Activated T-cell treated with anti-CD3 and anti-CD28 coated beads, Interleukin-2, amount 50 U/mL, for 72 hours (primary cell): Measurements from ENCODE around the gene DCST1. TPM values are rescaled to one million over a fixed set of nuclear protein-coding genes. Genes with fewer than 3 reads are reported as not detected.

Experiments used
- total RNA-seq, 2 donors: library from RNA; stranded (reverse); gene quantifications; one replicate each; pipeline ENCODE4 v1.2.3, GENCODE V29; 2022

The DCST1 gene
- total RNA-seq, 2 donors from 2014 or later = 0.10 TPM; not detected in 1

Other genes with a start within 250 kb of the DCST1 start
- gene KCNN3, start 163.5 kb upstream of the DCST1 start, total RNA-seq = under 1 TPM; 0.10 to 0.42 TPM
- gene PMVK, start 97.1 kb upstream of the DCST1 start, total RNA-seq = 10 to 100 TPM; 32.4 to 34.6 TPM
- gene PBXIP1, start 77.7 kb upstream of the DCST1 start, total RNA-seq = 10 to 100 TPM; 28.0 to 48.0 TPM
- 10 to 100 TPM; 43.6 to 45.3 TPM for gene PYGO2, start 72.0 kb upstream of the DCST1 start, total RNA-seq
- 10 to 100 TPM; 55.8 to 58.6 TPM for gene SHC1, start 63.1 kb upstream of the DCST1 start, total RNA-seq
- 100 to 1,000 TPM; 251 to 304 TPM for gene CKS1B, start 59.1 kb upstream of the DCST1 start, total RNA-seq
- gene FLAD1, start 50.5 kb upstream of the DCST1 start, total RNA-seq = 10 to 100 TPM; 45.5 to 55.1 TPM
- gene LENEP, start 40.2 kb upstream of the DCST1 start, total RNA-seq = 1 to 10 TPM in 1 of 2 donors, under 1 TPM in 1; 0.65 to 2.3 TPM
- gene ZBTB7B, start 31.0 kb upstream of the DCST1 start, total RNA-seq = 100 to 1,000 TPM; 129 to 141 TPM
- gene DCST2, start within 50 bp of the DCST1 start, total RNA-seq = 1 to 10 TPM; 1.1 to 1.4 TPM
- 10 to 100 TPM; 40.8 to 42.1 TPM for gene ADAM15, start 17.5 kb downstream of the DCST1 start, total RNA-seq
- gene EFNA4, start 29.9 kb downstream of the DCST1 start, total RNA-seq = 1 to 10 TPM; 3.4 to 4.0 TPM
- gene EFNA3, start 45.0 kb downstream of the DCST1 start, total RNA-seq = 1 to 10 TPM; 4.1 to 4.7 TPM
- 1 to 10 TPM in 1 of 2 donors, under 1 TPM in 1; 1.00 to 1.4 TPM for gene EFNA1, start 94.1 kb downstream of the DCST1 start, total RNA-seq
- 10 to 100 TPM; 65.0 to 66.3 TPM for gene SLC50A1, start 102.0 kb downstream of the DCST1 start, total RNA-seq
- gene DPM3, start 106.7 kb downstream of the DCST1 start, total RNA-seq = 10 to 100 TPM; 49.4 to 58.9 TPM
- 100 to 1,000 TPM; 199 to 203 TPM for gene KRTCAP2, start 139.5 kb downstream of the DCST1 start, total RNA-seq
- gene TRIM46, start 140.0 kb downstream of the DCST1 start, total RNA-seq = 1 to 10 TPM; 8.6 to 9.8 TPM
- gene THBS3, start 174.1 kb downstream of the DCST1 start, total RNA-seq = 10 to 100 TPM; 24.7 to 28.7 TPM
- gene MTX1, start 174.9 kb downstream of the DCST1 start, total RNA-seq = 10 to 100 TPM; 25.5 to 27.4 TPM
- gene ENTREP3, start 221.7 kb downstream of the DCST1 start, total RNA-seq = 10 to 100 TPM; 30.7 to 33.8 TPM
- 100 to 1,000 TPM; 112 to 114 TPM for gene SCAMP3, start 228.5 kb downstream of the DCST1 start, total RNA-seq
- 10 to 100 TPM; 72.4 to 77.9 TPM for gene CLK2, start 239.7 kb downstream of the DCST1 start, total RNA-seq
- gene HCN3, start 243.6 kb downstream of the DCST1 start, total RNA-seq = 1 to 10 TPM; 3.6 to 4.1 TPM